Measurements from ENCODE around the gene CACNB4.

GRCh38 chr2:152106464-152106863 is 7.6 kb upstream of the CACNB4 start:
- TF ChIP-seq POLR2AphosphoS5 (IDR thresholded peaks at IDR 0.05; ENCODE audit: low read depth, low read length) (no peak), REST (IDR thresholded peaks at IDR 0.05; ENCODE audit: insufficient read depth in 1 of 2, low read depth in 2 of 2, low read length in 2 of 2) (no peak), TAF1 (IDR thresholded peaks at IDR 0.05; ENCODE audit: borderline replicate concordance, insufficient read depth, low read length) (no peak), SIN3A (IDR thresholded peaks at IDR 0.05; ENCODE audit: borderline replicate concordance, insufficient read depth, low read length) (no peak), FOXP2 (optimal IDR thresholded peaks at IDR 0.05; ENCODE audit: borderline replicate concordance, extremely low read depth, extremely low read length, insufficient read depth) (no peak)

Measured in PFSK-1 (cell line).